Right ventricle myocardium superior (tissue), 1 donor: ENCODE data around the gene MGAM2. TPM values are rescaled to one million over a fixed set of nuclear protein-coding genes. Genes with fewer than 3 reads are reported as not detected.
"Not testable (repeated sequence)": the region's sequence is repeated elsewhere in the genome, so short reads cannot be mapped to it uniquely, and the experiment has no call there.

Source experiments
- ATAC-seq: fragments of 200-7000 bp; cut with Tn5 transposase; one replicate; pipeline ENCODE4 v1.9.1; 2020; ENCODE audit warnings: mild to moderate bottlenecking; ENCODE audit not compliant: poor library complexity
- DNase-seq: peaks from one replicate; pipeline ENCODE4 v3.0.0-alpha.2; 2020
- intact Hi-C: fragments of 100-400 bp; cut with DNase I; formaldehyde crosslinking; loops from one replicate; pipeline ENCODE4 v1.11.2; 2022
- long read RNA-seq: library from polyadenylated mRNA; unstranded; transcript quantifications from one replicate; pipeline ENCODE4 v2.0.0, GENCODE V29; 2021
- total RNA-seq: library from RNA; stranded (reverse); fragmentation: NEBNext Ultra II Directional; extraction: Animal tissue kit (Norgen Biotek cat#: 25700); gene quantifications from one replicate; pipeline ENCODE4 v1.2.1, GENCODE V29; 2021
- donor health status: DM: no; HTN: yes; CAD: no; lungs with severe emphysema.

Gene MGAM2
- 0.11 TPM for total RNA-seq
- long read RNA-seq, result 0 reads

DNA sequence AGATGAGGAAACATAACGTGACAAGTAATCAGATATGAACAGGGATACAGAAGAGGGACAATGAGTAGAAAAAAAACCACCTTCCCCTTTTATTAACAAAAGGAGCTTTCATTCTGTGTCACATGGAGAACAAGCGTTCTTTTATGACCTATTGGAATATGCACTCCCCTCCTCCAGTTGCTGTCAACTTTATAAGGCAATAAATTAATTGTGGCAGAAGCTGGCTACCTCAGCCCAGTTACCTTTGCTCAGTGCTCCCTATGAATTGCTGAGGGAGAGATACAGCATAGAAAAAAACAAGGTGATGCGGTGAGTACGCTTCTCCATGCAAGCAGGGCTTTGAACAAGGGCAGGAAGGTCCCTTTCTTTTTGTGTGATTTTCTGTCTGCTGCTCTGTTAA lies at the start of gene MGAM2:
Gene MGAM2, plus strand, starts transcription at position 220 of the 400 bp plus-strand sequence. CDS start 5,156 bp downstream, outside the sequence.
- intact Hi-C loops, result no loop called here
- no peak for DNase-seq
- no peak for ATAC-seq

DNA sequence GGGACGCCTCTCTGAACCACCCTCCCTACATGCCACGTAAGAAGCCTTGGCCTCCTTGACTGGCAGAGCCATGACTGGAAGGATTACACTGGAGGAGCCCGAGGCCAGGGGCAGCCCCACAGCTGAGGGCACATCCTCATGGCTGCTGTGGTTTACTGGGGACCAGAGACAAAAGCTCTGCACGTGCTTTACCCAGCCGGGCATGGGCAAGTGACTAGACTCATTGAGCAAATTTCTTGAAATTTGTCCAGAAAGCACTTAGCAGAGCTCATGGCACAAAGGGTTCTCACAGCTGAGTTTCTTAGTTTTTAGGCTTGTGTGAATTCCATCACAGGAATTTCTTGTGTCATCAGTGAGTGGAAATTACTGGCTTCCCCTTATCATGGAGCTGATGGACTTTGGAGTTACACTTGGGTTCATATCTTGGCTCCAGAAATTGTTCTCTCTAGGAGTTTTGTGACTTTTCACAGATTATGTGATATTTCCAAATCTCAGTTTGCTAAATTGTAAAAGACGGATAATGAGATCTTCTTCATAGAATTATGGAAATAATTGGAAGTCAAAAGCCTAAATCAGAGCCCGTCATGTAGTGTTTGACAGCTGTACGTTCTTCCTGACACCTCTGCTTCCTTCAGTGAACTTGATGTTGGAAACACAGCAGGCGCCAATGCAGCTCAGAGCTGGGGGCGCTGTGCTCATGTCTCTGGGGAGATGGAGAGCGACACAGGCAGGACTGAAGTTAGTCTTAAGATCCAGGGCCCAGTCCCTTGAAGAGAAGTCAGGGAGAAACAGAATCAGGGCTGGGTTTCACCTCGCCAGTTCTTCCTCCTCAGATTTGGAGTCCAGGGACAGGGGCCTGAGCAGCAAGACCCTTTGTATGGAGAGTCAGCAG lies 47.7 kb upstream of the MGAM2 start:
- ATAC-seq (no peak), DNase-seq (no peak)
- intact Hi-C loops, result loop anchor here (2.0 kb wide), 1 partner anchor 31 kb away; no protein-coding TSS in a partner anchor

DNA sequence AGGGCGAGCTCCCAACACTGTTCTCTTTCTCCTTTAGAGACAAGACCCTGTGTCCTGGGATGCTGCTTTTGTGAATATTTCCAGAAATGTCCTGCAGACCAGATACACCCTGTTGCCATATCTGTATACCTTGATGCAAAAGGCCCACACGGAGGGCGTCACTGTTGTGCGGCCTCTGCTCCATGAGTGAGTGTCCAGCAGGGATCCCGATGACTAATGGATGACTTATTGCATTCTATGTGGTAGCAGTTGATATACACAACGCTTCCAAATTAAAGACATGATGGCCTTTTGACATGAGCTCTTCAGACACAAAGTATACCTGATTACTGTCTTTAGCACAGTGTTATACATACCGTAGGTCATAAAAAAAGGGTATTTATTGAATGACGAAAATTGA lies 45.0 kb upstream of the MGAM2 start:
- DNase-seq (no peak), ATAC-seq (no peak)
- intact Hi-C loops, result no loop called here

DNA sequence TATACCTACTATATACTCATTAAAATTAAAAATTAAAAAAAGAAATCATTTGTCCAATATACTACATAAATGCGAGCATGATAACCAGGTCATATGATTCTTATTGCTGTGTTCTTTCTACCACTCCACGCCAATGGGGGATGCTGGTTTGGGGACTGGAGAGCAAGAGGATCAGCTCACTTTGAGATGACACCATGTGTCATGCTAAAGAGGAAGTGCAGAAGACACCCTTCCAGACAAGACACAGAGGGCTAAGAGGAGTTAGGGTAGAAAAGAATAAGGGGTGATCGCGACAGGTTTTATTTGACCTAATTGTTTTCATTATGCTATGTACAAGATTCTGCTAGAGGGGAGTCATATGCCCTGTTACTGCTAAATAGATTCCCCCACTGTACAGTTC lies 33.8 kb upstream of the MGAM2 start:
- no peak for ATAC-seq
- no peak for DNase-seq
- intact Hi-C loops, result no loop called here

DNA sequence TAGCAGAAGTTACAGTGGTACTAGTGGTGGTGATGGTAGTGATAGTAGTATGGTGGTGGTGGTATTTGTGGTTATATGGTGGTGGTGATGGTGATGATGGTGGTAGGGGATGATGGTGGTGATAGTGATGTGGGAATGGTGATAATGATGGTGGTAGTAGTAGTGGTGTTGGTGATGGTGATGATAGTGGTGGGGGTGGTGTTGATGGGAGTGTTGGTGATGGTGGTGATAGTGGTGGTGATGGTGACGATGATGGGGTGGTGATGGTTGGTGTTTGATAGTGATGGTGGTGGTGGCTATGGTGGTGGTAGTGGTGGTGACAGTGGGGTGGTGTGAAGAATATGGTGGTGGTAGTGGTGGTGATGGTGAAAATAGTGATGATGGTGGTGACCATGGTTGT lies 27.9 kb upstream of the MGAM2 start:
- no peak for DNase-seq
- no peak for ATAC-seq
- intact Hi-C loops, result no loop called here

DNA sequence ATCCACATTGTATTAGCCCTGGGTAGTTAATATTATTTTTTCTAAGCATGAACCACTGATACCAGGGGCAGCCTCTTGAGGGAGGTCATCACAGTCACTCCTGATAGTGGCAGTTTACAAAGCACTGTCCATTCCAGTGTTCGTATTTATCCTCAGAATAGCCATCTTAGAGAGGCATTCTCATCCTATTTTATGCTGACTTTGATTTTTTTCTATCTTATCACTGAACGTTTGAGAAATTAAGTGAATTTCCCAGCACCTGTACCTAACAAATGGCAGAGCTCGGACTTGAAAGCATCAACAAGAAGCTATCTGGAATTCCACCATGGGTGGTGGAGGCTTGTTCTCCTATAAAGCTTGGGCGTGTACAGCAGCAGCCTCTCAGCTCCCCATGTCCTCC lies 26.1 kb upstream of the MGAM2 start:
- intact Hi-C loops, result no loop called here
- no peak for DNase-seq
- ATAC-seq, result no peak

DNA sequence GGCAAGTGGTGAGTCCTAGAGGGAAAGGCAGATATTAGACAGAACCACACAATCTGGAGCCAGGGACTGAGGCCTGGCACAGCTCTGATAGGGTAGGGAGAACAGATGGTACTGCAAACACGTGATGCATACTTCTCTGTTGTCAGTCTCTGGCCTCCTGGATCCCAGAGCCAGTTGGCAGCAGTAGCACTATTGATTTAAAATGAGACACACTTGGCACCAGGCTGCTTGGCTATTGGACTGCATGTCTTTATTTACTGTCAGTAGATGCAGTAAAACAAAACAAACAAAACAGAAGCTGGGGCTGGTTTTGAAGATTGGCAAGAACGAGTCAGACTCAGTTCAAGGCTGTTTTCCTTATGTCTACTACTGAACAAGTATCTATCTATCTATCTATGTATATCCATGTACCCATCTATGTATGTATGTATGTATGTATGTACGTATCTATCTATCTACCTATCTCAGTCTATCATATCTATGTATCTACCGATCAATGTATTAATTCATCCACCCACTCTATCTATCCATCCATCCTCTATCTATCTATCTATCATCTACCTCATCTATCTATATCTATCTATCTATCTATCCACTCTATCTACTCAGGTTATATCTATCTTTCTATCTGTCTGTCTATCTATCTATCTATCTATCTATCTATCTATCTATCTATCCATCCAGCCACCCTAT lies 23.4 kb upstream of the MGAM2 start:
- intact Hi-C loops, result no loop called here
- ATAC-seq, result no peak
- no peak for DNase-seq

DNA sequence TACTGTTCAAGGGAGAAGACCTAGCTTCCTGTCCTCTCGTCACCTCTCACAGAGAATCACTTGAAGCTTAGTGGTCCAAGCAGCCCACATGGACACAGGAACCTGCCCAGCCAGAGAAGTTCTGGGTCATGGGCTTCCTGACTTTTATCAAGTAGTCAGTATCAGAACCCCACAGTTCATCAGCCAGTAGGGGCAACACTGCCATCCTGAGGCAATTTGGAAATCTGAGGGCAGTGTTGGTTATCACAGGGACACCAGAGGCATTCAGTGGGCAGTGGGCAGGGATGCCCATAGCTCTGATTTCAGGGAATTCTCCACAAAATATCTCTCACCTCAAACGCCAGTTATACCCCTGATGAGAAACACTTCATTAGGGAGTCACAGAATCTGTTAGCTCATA lies 22.5 kb upstream of the MGAM2 start:
- ATAC-seq (no peak), DNase-seq (no peak)
- intact Hi-C loops, result no loop called here

DNA sequence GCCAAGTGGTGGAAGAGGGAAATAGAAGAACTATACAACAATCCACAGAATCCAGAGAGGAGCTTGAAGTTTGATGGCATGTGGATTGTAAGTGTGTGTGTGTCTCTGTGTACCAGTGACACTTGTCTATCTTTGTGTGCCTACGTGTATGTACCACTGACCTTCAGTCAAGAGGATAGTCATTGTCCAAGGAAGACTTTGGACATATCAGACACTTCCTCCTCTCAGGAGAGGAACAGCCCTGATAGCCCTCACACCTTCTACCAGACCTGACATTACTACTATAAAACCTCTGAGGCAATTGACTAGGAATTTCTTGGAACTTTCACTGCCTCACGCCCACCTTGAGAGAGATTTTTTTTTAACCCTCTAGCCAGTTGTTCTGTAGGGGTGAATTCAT lies 19.6 kb upstream of the MGAM2 start:
- no peak for DNase-seq
- ATAC-seq, result no peak
- intact Hi-C loops, result no loop called here

DNA sequence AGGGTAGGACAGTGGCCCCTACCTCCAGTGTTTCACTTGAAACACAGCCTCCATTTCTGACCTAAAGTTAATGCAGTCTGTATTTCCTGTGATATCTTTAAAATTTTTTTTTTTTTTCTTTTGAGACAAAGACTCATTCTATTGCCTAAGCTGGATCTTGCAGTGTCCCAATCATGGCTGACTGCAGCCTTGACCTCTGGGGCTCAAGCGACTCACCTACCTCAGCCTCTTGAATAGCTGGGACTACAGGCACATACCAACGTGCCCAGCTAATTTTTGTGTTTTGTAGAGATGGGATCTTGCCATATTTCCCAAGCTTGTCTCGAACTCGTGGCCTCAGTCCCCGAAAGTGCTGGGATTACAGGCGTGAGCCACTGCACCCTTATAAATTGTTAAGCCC lies 16.7 kb upstream of the MGAM2 start:
- no peak for DNase-seq
- intact Hi-C loops, result loop anchor here (2.0 kb wide), 1 partner anchor 30 kb away; no protein-coding TSS in a partner anchor

DNA sequence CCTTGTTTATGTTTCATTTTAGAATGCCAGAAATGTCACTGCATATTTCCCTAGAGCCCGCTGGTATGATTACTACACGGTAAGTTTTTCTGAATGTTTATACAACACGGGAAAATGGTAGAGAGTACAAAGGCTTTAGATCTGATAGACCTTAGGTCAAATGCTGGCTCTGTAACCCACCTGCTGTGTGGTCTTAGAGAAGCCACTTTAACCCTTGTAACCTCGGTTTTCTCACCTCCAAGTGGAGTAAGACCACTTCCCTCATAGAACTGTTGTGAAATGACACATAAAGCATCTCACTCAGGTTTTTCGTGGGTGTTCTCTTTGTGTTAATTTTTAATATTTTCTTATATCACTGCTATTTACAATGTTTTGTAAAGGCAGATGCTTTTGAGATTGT lies 13.9 kb upstream of the MGAM2 start:
- no peak for ATAC-seq
- intact Hi-C loops, result no loop called here
- no peak for DNase-seq

More for the DNA sequence above, 16.7 kb upstream of the MGAM2 start:
- ATAC-seq, result no peak

DNA sequence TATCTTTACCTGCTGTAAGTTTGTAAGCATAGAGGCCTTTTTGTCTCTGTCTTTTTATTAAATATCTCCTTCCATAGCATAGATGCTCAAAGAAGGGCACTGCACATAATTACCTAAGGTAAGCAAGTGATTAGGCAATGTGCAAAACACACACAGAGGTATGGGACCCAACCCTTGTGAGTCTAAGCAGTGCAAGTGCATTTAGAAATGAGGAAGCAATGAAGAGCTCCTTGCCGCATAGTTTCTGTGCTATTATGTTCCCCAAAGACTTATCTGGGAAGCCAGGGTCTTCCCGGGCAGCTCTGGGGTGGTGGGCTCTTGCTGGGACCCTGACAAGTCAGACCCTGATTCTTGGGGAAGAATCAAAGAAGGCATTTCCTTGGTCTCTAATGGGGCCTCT lies 13.5 kb upstream of the MGAM2 start:
- no peak for ATAC-seq
- intact Hi-C loops, result no loop called here
- no peak for DNase-seq

DNA sequence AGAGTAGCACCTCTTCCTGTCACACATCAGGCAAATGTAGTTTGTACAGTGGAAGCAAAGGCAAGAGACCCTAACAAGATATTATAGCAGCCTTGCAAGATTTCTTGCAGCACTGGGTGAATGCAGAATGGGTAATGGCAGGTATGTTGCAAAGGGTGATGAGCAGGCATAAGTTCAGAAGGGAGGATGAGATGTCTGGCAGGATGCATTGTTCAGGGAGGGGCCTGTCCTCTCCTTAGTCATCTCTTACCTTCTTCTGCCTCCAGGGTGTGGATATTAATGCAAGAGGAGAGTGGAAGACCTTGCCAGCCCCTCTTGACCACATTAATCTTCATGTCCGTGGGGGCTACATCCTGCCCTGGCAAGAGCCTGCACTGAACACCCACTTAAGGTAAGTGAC lies 12.2 kb upstream of the MGAM2 start:
- DNase-seq, intact Hi-C loops, ATAC-seq: not testable (repeated sequence)

DNA sequence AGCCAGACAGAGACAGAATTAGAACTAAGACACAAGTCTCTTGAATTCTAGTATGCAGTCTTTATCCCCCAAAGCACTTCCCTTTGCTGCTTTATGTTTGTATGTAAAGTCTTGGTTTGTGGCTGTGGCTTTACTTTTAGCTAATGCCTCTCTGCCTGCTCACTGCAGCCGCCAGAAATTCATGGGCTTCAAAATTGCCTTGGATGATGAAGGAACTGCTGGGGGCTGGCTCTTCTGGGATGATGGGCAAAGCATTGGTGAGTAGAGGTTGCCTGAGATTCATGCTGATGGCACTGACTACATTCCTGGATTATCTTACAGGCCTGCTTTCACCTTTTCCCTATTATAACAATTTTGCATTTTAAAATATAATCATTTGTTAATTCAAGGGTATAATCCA lies 10.9 kb upstream of the MGAM2 start:
- intact Hi-C loops, result no loop called here
- ATAC-seq (no peak), DNase-seq (no peak)

DNA sequence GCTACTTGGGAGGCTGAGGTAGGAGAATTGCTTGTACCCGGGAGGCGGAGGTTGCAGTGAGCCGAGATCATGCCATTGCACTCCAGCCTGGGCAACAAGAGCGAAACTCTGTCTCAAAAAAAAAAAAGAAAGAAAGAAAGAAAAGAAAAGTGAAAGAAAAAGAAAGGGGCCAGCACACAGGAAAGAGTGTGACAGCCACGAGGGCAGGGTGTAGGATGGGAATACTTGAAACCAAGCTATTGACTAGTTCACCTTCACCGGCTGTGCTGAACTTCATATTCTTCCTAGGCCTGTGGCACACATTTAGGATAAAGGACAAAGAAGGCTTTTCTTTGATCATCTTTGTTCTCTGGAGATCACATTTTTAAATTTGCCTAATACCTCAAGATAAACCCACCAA lies 9.7 kb upstream of the MGAM2 start:
- ATAC-seq, result not testable (repeated sequence)

DNA sequence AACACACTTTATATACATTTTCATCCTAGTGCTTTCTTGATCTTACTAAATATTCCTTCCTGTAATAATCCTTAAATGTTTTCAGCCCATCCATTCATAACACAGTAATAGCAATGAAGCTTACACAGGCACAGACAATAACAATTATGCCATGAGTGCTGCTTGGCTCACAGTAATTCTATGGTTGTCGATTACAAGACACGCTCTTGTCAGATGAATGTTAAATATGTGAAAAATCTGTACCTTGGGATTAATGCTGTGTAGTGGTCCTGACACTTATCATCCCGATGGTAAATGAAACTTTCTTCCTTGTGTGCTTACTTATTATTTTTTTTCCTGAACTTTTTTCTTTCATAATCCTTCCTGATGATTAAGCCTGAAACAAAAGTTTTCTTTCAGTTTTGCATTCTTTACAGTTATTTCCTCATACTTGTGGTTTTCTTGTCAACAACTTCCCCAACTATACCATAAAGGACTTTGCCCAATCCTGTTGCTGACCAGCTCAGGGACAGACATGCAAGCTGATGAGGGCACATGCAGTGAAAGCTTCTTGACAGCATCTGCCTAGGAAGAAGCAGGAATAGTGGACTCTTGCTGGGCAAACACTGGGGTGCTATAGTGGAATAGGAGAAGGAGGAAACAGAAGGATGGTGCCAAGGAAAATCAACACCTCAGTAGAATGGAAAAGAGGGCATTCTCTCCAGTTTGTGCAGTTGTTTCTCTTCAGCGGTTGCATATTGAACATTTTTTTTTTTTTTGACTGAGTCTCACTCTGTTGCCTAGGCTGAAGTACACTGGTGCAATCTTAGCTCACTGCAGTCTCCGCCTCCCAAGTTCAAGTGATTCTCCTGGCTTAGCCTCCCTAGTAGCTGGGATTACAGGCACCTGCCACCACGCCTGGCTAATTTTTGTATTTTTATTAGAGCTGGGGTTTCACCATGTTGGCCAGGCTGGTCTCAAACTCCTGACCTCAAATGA lies 6.7 kb upstream of the MGAM2 start:
- ATAC-seq (peak; percentile 73), DNase-seq (no peak)
- intact Hi-C loops, result no loop called here

More for the DNA sequence above, 9.7 kb upstream of the MGAM2 start:
- intact Hi-C loops, DNase-seq: not testable (repeated sequence)

DNA sequence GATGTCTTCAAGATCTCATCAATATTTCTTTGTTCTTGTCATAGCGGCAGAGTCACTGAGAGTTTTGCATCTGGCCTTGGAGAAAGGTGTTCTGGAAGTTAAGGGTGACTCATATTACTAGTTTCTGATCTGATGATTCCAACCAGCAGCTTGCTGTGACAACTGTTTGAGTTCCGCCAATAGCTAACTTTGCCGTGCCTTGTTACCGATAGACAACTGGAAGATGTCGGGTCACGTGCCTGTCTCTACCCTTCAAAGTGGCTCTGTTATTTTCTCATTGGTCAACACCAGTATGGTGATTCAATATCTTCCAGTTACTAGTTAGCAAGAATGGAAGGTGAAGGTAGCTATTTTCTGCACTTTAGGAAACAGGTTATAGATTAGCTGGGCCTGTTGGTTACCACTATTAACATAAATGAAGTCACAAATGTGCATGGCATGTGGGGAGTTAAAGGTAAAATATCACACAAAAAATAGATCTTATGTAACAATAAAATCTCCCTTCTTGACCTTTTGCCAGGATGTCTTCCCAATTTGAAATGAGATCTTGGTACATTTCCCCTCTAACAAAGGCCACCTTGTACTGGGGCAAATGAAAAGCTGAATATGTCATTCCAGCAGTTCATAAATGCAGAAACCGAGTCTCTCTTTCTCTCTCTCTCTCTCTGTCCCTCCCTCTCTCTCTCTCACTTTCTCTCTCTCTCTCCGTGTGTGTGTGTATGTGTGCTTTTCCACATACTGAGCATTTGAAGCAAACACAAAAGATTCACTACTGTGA lies 2.6 kb upstream of the MGAM2 start:
- ATAC-seq (no peak), DNase-seq (no peak)
- intact Hi-C loops, result no loop called here

DNA sequence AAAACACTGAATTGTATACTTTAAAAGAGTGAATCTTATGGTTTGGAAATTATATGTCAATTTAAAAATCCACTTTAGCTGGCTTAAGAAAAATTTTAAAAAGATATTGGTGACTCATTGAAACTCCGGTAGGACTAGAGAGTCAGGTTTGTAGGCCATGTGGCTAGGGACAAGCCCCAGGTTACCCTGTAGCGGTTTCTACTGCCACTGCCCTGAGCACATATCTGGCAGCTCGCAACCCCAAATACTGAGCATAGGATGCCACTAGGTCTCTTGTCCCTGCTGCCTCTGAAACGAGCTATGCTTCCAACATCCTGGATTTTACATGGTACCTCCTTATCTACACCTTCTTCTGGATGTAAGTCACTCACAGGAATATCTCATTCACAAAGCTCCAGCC lies 1.4 kb upstream of the MGAM2 start:
- DNase-seq (no peak), ATAC-seq (no peak)
- intact Hi-C loops, result no loop called here
